Thyroid gland (tissue), 4 donors: Measurements from ENCODE around the gene FAM83E.

ENCODE experiments used
- CTCF ChIP-seq, 6 experiments: fragments of 200-600 bp in 3 of 6; fragments of 450-650 bp in 3 of 6; sonication (generic) in 3 of 6; IDR thresholded peaks; one replicate each; pipeline ENCODE4 v1.5.1; 2016 to 2019; ENCODE audit warnings: antibody characterized with exemption in 6 of 6, mild to moderate bottlenecking in 2 of 6, inconsistent platforms in 1 of 6, moderate library complexity in 1 of 6
- POLR2A ChIP-seq, 2 donors: fragments of 450-650 bp; IDR thresholded peaks; one replicate each; pipeline ENCODE4 v1.6.1; 2017; ENCODE audit warnings: antibody characterized with exemption in 2 of 2, mild to moderate bottlenecking in 2 of 2, moderate library complexity in 1 of 2

GRCh38 chr19:48603449-48603848 is 11.4 kb downstream of the FAM83E start:
- TF ChIP-seq CTCF (IDR thresholded peaks at IDR 0.05) (no peak), POLR2A (IDR thresholded peaks at IDR 0.05) (no peak)
